ENCODE results near the gene RBFA.

RBFA gene

GRCh38 chr18:80029690-80030089 lies 4.5 kb upstream of the RBFA start:
- no peak for DNase-seq (ENCODE audit: low read depth)

- DNase-seq (ENCODE audit: low read depth): no peak
Observed at GRCh38 chr18:80033181-80034067, 810 bp upstream of the RBFA start.

- DNase-seq (ENCODE audit: low read depth): peak; percentile 21
Observed at GRCh38 chr18:80034852-80035406, 695 bp downstream of the RBFA start.

GRCh38 chr18:80035997-80036396 lies 1.8 kb downstream of the RBFA start:
- no peak for DNase-seq (ENCODE audit: low read depth)

GRCh38 chr18:80037300-80037699 lies 3.1 kb downstream of the RBFA start:
- DNase-seq (ENCODE audit: low read depth): no peak

GRCh38 chr18:80037869-80038630 lies 3.8 kb downstream of the RBFA start:
- no peak for DNase-seq (ENCODE audit: low read depth)

GRCh38 chr18:80040515-80040914 lies 6.3 kb downstream of the RBFA start:
- DNase-seq (ENCODE audit: low read depth): no peak

GRCh38 chr18:80041424-80041823 lies 7.2 kb downstream of the RBFA start:
- no peak for DNase-seq (ENCODE audit: low read depth)

GRCh38 chr18:80042785-80043184 lies 8.6 kb downstream of the RBFA start:
- no peak for DNase-seq (ENCODE audit: low read depth)

- DNase-seq (ENCODE audit: low read depth): no peak
Observed at GRCh38 chr18:80044072-80044471, 9.8 kb downstream of the RBFA start.

- DNase-seq (ENCODE audit: low read depth): no peak
Observed at GRCh38 chr18:80046011-80046410, 11.8 kb downstream of the RBFA start.

GRCh38 chr18:80046431-80046830 lies 12.2 kb downstream of the RBFA start:
- DNase-seq (ENCODE audit: low read depth): no peak

- DNase-seq (ENCODE audit: low read depth): no peak
Observed at GRCh38 chr18:80046961-80047541, 12.8 kb downstream of the RBFA start.

GRCh38 chr18:80050797-80051196 lies 16.6 kb downstream of the RBFA start:
- DNase-seq (ENCODE audit: low read depth): no peak

GRCh38 chr18:80056095-80056494 lies 21.9 kb downstream of the RBFA start:
- DNase-seq (ENCODE audit: low read depth): no peak

GRCh38 chr18:80059945-80060344 lies 25.7 kb downstream of the RBFA start:
- no peak for DNase-seq (ENCODE audit: low read depth)

GRCh38 chr18:80065705-80066104 lies 31.5 kb downstream of the RBFA start:
- DNase-seq (ENCODE audit: low read depth): no peak

GRCh38 chr18:80067321-80067720 lies 33.1 kb downstream of the RBFA start:
- no peak for DNase-seq (ENCODE audit: low read depth)

- no peak for DNase-seq (ENCODE audit: low read depth)
Observed at GRCh38 chr18:80067897-80068296, 33.7 kb downstream of the RBFA start.

- DNase-seq (ENCODE audit: low read depth): no peak
Observed at GRCh38 chr18:80068571-80069272, 34.5 kb downstream of the RBFA start.

- DNase-seq (ENCODE audit: low read depth): peak; percentile 8
Observed at GRCh38 chr18:80070825-80071224, 36.6 kb downstream of the RBFA start.

GRCh38 chr18:80074183-80074582 lies 39.9 kb downstream of the RBFA start:
- DNase-seq (ENCODE audit: low read depth): no peak

Data from ELR (cell line).